HG02623 (cell line): Measurements from ENCODE around the gene DNM3.
A peak's percentile ranks its signal among the peaks of the same experiment; 100 is the strongest.

Source experiments
- ATAC-seq: cut with Tn5 transposase; IDR thresholded peaks from one replicate; pipeline ENCODE4 v1.9.1; 2021; ENCODE audit warnings: moderate library complexity; ENCODE audit not compliant: unreplicated experiment

DNM3 gene

GRCh38 chr1:172382990-172383389, 541.7 kb downstream of the DNM3 start:
- no peak for ATAC-seq

DNA sequence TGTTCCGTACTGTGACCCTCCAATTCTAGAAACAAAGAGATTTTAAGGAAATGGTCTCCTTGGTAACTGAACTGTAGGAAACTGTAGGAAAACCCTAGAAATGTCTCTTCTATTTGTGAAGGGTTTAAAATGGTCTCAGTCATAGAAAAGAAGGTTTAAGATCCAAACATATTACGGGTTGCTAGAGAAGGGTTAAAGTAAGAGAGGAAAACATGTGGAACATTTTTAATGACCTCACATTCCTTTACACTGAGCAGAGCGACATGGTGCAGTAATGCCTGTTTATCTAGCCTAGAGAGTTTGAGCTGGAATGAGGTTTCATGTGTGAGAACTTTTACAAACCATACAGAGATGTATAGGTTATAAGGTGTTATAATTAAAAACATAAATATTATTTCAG, 542.2 kb downstream of the DNM3 start:
- ATAC-seq: no peak

DNA sequence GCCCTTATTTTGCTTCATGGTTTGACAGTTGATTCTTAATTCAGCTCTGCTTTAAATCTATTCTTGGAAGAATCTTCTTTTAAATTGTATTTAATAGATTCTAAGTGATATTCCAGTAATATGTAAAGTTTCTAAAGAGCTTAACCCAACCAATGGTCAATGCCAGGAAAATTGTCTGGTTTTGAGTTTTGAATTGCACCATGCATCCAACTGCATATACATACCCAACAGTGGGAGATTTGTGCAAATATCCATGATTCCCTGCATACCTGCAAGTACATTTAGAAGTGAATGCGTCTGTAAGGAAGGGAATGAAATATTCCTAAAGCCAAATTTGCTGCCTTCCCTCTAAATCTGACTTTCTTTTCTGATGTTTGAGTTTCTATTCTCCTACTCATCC, 543.4 kb downstream of the DNM3 start:
- ATAC-seq: no peak

DNA sequence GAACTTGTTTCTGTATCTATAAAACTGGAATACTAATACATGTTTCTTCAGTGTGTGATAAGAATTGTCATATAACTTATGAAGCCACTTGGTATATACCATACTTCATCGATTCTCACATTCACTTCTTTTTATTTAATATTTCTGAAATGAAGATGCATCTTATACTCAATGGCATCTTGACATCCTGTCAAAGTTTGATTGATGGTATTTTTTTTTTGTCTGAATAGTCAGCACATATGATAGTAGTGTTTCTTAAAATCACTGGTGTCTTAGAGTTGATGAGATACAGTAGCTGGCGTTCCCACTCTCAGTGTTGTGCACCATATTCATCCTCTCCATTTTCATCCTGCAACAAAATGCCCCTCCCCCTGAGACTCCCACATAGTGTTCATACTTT, 544.7 kb downstream of the DNM3 start:
- no peak for ATAC-seq

DNA sequence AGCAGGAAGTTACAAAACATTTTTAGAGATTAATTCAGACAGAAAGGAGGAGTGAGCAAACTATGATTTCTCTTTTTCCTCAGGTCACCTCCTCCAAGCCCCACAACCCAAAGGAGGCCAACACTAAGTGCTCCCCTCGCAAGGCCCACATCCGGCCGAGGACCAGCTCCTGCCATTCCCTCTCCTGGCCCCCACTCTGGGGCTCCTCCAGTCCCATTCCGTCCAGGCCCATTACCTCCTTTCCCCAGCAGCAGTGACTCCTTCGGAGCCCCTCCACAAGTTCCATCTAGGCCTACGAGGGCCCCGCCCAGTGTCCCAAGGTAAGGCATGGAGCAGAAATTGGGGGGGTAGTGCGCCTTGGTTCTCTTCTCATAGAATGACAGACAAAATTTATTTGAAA, 547.2 kb downstream of the DNM3 start:
- no peak for ATAC-seq

DNA sequence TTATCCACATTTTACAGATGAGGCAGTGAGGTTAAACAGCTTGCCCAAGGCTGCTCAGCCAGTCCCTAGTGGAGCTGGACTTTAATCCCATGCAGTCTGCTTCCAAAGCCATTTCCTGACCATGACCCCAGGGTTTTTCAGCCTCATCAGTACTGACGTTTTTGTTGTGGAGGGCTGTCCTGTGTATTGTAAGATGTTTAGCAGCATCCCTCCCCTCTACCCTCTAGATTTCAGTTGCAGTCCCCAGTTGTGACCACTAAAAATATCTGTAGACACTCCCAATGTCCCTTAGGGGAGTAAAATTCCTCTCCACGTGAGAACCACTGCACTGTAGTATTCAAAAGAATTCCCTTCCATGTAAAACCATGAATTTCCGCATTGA, 549.0 kb downstream of the DNM3 start:
- ATAC-seq: peak; percentile 1

- peak; percentile 57 for ATAC-seq
Measured at GRCh38 chr1:172390683-172391551, 549.6 kb downstream of the DNM3 start.

GRCh38 chr1:172391976-172392375, 550.7 kb downstream of the DNM3 start:
- ATAC-seq: no peak

- no peak for ATAC-seq
Measured at GRCh38 chr1:172393354-172393753, 552.1 kb downstream of the DNM3 start.

- ATAC-seq: peak; percentile 69
Measured at GRCh38 chr1:172394141-172394751, 552.9 kb downstream of the DNM3 start.

GRCh38 chr1:172394811-172395210, 553.5 kb downstream of the DNM3 start:
- no peak for ATAC-seq

- ATAC-seq: no peak
Measured at GRCh38 chr1:172395576-172395975, 554.3 kb downstream of the DNM3 start.

- no peak for ATAC-seq
Measured at GRCh38 chr1:172397221-172397620, 555.9 kb downstream of the DNM3 start.

- no peak for ATAC-seq
Measured at GRCh38 chr1:172397633-172398032, 556.3 kb downstream of the DNM3 start.

- no peak for ATAC-seq
Measured at GRCh38 chr1:172398193-172398592, 556.9 kb downstream of the DNM3 start.

- ATAC-seq: no peak
Measured at GRCh38 chr1:172398970-172399755, 557.9 kb downstream of the DNM3 start.

GRCh38 chr1:172399756-172400721, 558.7 kb downstream of the DNM3 start:
- no peak for ATAC-seq

DNA sequence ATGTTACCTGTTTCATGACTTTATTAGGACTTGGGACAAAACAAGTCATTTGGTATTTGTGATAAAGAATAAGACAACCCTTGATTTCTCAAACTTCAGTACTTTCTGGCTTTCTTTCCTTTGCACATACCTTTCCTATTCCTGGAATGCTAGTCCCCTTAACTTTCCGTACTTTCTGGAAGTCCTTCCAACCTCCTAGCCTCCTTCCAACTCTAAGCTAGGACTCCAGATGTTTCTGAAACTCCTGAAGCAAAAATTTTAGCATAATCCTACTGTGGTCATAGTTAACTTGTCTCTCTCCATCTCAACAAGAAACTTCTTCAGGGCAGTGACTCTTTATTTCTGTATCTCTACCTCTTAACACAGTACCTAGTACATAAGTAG, 559.4 kb downstream of the DNM3 start:
- ATAC-seq: no peak

DNA sequence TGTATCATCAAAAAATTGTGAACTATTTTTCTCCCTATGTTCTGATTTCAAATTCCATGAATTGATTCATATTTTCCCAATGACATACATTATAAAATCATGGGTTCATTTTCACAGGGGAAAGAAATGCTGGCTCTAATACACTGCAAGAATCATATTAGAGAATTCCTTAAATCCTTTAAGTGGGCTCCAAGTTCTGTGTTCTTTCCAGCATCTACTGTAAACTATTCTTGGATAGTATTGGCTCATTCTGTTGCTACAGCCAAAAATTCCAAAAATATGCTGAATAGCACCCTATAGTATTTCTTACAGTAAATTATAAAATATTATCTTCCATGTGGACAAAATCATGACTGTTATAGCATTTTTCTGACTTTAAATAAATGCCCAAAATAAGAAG, 560.2 kb downstream of the DNM3 start:
- no peak for ATAC-seq

- no peak for ATAC-seq
Measured at GRCh38 chr1:172401892-172402291, 560.6 kb downstream of the DNM3 start.
